Activated CD4-positive, CD25-positive, alpha-beta regulatory T cell treated with anti-CD3 and anti-CD28 coated beads, Interleukin-2, amount 50 U/mL, for 72 hours (primary cell): Measurements from ENCODE around the gene RSRC1.
A peak's percentile ranks its signal among the peaks of the same experiment; 100 is the strongest.
"Not testable (repeated sequence)": the region's sequence is repeated elsewhere in the genome, so short reads cannot be mapped to it uniquely, and the experiment has no call there.

Source experiments
- DNase-seq: peaks from one replicate; pipeline ENCODE4 v3.0.0; 2021

RSRC1 gene, protein sequence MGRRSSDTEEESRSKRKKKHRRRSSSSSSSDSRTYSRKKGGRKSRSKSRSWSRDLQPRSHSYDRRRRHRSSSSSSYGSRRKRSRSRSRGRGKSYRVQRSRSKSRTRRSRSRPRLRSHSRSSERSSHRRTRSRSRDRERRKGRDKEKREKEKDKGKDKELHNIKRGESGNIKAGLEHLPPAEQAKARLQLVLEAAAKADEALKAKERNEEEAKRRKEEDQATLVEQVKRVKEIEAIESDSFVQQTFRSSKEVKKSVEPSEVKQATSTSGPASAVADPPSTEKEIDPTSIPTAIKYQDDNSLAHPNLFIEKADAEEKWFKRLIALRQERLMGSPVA

DNA sequence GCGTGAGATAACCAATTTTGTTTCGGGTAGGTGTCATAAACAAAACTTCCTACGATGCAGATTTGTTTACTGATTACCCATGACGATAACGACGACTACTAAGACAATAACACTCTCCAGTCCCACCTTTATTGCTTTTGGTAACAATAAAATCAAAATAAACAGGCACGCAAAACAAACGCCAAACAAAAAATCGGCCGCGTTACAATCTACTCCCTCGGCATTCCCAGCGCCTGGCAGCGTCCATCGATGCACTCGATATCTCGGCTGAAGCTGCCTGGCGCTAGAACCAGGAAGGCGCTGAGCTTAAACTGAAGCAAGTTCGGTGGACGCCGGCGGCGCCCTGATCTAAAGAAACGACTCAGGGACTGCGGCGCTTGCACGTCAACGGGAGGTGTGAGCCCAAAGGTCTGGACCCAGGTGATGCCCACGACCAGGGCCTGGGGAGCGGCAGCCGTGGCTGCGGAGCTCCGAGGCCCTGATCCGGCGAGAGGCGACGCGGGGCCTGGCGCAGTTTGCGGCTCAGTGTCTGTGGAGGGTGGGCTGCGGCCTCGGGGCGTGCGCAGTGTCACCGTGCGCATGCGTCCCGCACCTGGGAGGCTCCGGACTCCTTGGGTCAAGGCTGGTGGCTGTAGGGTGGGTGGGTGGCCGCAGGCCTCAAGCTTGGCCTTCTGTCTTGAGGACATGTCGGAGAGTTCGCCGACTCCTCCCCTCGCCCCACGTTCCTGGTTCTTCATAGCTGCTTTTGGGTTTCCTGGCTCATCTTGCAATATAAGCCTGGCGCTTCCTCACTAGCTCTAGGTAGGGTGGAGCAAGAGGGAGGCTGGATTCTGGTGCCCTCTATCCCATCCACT, at the start of gene RSRC1:
RSRC1 (plus strand) TSS at position 286 of the 854 bp plus-strand sequence. CDS start 12,016 bp downstream, outside the sequence.
- DNase-seq, result peak; percentile 58

DNA sequence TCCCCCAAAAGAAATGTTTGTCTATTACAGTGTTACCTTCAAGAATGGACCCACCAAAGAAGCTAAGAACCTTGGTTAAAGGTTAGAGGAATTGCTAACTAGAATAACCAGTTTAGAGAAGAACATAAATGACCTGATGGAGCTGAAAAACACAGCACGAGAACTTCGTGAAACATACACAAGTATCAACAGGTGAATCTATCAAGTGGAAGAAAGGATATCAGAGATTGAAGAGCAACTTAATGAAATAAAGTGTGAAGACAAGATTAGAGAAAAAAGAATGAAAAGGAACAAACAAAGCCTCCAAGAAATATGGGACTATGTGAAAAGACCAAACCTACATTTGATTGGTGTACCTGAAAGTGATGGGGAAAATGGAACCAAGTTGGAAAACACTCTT, 44.3 kb upstream of the RSRC1 start:
- not testable (repeated sequence) for DNase-seq

DNA sequence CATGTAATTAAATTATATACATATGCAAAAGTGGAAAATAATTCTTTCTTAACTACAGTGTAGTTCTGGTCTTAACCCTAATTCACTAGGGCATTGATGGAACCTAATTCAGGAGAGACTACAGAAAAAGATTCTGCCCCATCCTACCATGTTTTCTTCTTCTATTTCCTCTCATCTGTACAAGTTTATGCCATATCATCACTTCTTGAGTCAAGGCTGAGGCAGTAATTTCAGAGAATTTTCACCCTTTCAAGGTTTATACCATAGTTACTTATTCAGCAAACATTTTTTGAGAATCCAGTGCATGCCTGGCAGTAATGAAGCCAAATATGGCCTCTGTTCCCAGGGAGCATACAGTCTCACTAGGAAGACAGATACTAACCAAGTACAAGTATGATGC, 37.1 kb upstream of the RSRC1 start:
- no peak for DNase-seq

DNA sequence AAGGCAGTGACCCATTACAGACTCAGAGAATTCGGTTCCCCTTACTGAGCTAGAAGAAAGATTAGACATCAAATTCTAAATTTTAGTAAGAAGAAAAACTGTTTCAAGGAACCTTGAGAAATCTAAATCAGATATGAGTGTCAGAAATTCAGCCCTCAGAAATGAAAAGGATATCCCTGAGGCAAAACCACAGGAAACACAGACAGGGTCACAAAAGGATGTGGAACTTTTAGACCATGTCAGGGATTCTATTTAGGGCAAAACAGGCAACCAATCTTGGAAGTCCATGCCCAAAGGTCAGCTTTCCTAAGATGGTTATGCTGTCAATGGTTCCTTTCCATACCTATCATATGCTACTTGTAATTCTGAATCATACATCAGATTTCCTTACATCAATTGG, 35.3 kb upstream of the RSRC1 start:
- DNase-seq, result no peak

DNA sequence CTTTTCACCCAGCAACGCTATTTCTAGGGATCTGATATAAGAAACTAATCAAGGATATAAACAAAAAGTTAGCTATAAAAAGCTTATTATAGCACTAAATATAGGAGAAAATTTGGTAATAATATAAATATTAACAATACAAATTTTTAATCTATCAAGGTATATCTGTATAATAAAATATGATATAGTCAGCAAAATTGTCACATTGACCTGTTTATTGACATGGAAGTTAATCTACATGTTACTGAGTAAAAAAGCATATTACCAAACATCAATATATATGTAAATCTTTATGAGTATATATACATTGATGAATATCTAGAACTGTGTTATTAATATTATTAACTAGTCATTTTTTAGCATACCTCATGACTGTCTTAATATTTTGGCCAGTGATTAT, 30.3 kb upstream of the RSRC1 start:
- no peak for DNase-seq

DNA sequence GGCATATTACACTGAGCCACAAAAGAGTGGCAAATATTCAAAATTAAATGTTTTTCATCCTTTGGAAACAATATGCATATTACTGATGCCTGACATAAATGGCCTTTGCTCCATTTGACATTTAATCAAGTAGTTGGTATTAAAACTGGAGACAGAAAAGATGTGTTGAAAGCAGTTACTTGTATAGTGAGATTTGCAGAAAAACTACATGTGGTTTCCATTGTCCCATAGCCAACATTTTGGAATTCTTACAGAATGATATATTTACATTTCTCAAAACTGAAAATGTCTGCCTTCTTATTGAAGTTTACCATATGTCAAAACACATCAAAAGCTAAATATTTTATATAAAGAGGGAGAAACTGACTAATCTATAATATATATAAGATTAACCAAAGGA, 25.2 kb upstream of the RSRC1 start:
- DNase-seq, result no peak

DNA sequence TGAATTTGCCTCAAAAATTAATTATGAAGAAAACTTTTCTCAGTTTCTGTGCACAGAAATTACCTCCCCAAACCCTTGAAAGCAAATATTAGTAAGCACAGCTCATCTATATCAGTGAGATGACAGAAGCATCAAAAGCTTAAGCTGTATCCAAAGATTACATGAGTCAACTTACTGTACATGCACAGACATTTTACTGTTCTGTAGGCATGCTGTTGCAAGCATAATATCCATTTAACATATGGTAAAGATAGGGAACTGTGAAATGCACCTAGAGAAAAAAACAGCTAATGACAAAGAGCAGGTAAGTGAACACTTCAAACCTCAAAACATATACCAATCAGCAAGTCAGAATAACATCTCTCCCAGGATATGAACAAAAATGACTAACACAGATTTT, 24.5 kb upstream of the RSRC1 start:
- DNase-seq, result no peak

DNA sequence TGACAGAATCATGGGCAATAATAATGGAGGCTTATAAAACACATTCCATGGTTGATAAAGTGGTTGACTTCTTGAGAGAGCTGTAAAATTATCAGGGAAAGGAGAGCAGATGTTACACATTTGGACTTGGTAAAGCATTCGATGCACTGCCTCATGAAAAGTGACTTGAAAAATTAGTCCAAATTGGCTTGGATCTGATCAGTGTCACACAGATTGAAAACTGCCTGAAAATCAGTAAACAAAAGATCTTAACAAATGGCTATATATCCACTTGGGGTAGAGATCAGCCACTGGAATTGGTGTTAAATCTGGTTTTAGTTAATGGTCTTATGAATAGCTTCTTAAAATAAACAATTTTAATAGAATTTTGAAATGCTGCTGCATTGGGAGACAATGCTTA, 24.0 kb upstream of the RSRC1 start:
- no peak for DNase-seq

DNA sequence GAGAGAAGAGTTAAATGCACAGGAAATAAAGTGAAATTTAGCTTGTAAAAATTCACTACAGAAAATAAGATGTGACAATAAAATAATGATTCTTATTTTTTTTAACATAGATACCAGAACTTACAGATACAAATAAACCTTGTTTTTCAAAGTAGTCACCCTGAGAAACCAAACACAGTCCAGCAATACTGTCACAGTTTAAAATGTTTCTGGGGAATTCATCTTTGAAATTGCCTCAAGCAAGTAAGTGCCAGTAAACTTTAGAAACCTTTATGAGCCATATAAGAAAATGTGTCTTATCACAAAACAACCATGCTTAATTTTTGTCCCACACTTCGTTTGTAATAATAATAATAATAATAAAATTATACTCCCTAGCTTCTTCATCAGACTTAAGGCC, 23.5 kb upstream of the RSRC1 start:
- no peak for DNase-seq

DNA sequence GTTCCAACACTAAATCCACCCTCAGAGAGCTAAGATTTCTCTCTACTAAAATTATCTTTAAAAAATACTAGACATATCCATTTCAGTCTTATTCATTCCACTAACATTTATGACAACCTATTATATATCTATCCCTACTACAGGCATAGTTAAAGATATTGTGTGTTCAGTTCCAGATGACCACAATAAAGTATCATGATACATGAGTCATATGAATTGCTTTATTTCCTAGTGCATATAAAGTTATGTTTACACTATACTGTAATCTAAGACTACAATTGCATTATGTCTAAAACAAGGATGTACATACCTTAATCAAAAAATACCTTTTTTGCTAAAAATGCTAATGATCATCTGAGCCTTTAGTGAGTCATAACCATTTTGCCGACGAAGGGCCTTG, 23.1 kb upstream of the RSRC1 start:
- no peak for DNase-seq

DNA sequence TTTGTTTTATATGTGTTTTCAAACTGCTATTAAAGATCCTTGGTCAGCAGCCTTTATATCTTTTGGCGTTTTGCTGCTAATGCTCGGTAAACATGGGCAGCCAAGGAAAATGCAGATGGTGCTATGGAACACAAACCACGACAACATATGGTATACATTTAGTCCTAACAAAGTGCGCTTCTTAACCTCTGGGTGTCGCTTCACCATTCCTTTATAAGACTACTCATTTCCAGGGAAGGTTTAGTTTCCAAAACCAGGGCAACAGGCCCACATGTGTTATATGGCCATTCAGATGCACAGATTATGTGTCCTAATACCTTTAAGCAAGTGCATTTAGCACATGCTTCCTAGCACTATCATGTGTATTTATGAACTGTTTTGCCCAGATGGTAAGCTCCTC, 18.4 kb upstream of the RSRC1 start:
- DNase-seq, result no peak

DNA sequence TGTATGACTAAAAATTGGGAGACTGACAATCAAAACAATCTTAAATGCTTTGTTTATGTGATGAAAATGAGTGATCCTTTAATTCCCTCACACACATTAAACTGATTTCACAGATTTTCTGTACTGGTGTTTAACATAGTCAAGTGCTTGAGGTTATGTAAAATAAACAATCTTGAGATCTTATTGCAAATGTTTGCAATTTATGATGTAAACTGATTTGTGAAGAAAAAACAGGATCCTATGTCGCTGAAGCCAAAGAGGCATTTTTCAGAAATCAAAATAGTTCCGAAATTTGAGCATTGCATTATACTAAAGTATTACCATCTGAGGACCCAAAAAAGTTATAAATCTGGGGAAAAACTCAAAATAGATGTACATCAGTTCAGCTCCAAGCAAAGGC, 16.4 kb upstream of the RSRC1 start:
- DNase-seq, result no peak

DNA sequence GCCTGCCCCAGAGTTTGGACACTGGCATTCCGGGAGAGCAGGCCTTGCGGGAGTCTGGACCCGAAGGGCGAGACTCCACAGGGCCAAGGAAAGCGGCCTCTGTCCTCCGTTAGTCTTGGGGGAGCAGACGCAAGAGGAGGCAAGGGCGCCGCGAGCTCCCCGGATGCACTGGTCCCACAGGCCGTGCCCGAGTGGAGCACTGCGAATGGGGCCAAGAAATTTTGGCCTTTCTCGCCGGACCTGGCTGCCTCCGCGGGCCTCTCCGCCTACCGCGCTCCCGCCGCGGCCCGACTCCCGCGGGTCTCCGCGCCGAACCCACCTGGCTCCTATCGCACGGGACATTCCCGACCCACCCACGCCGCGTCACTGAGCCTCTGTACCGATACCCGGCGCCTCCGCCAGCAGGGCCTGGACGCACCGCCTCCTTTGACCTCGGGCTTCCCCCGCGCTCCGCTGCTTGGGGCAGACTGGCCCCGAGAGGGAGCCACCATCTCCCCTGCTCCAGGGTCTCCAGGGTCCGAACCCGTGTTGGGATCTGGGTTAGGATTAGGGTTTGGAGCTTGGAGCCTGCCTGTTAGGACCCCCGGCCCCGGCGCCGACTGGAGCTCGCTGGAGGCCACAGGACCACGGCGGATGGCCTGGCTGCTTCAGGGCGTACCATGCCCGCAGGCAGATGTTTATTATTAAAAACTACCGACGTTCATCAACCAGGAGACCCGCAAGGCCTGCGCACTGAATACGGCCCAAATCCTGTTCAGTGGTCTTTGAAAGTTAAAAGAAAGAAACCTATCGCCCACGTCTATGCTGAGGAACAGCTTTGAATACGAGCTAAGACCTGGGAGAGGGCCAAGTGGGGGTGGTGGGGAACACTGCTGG, 15.4 kb upstream of the RSRC1 start:
- DNase-seq, result no peak

DNA sequence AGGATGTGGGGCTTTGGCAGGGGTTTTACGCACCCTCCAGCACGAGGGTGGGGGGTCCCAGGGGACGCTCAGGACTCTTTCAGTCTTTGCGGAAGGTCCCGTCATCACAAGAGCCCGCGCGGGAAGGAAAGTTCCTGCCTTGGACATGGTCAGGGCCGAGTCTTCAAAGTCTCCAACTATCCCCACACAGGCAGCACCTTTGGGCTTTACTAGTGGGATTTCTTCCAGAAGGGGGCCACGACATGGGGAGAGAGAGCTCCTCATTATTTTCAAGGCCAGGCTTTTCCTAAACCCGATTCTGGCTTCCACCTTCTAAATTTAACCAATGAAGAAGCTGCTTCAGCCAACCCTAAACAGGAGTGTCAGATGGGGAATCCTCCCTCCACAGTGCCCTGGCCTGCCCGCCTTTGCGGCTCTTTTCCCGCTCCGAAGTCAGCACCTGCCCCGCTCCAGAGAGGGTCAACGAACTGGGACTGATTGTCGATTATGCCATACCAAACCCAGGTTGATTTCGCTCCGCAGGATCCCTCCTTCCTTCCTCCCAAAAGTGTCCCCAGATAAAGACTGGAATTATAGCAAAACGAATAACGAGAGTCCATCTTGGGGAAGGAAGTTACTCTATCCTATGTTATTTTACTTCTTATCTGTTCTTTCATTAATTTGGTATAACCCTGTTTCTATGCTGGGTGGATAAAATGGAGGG, 14.6 kb upstream of the RSRC1 start:
- no peak for DNase-seq

DNA sequence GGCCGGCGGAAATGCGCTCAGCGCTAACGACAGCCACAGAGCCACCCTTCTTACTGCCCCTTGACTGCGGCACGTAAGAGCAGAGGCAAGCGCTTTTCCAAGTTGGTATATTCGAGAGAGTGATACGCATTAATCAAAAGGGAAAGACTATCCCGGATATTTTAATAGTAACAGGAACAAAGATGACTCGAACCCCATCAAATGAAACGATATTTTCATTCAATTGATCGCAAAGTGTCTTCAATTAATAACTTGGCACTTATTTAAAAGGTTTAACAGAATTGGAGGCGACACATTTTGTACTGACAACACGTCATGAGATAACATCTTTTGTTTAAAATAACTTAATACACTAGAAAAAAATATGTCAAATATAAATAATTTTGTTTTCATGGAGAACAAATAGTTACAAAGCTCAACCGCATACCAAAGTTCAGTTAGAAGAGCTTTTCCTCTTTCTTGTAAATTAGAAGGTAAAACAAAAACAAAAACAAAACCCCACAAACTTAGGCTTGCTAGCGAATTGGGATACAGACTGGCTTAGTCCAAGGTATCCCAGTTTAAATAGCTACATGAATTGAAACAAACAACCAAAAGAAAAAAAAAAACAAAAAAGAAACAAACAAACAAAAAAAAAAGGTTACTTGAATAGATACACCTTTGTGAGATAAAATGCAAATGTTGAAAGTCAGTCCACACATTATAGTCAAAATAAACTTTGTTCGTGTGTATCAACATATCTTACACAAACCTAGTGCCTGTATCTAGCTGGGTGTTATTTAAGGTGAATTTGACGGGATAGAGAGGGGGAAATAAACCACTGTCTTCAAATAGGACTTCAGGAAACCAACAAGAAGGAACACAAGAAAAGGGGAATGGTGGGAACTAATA, 13.8 kb upstream of the RSRC1 start:
- DNase-seq, result no peak

DNA sequence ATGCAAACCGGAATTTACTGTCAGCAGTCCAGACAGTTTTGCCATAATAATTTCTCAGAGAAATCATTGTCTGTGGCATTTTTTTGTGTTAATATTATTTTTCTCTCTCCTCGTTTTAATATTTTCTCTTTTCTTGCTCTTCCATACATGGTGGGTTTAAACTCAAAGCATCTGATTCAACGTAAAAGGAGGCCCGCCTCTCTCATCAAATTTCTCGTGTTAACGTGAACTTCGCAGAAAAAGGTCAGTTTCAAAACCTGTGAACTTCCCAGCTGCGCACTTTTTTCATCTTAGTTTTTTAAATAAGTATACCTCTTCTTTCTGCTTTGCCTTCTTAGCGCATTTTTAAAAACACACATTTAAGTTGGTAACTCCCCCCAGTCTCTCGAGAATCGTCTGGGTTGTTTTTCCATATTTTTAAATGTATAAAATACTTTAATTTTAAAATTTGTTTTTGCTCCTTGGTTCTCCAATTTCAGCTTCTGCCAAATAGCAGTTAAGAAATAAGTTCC, 12.8 kb upstream of the RSRC1 start:
- no peak for DNase-seq

DNA sequence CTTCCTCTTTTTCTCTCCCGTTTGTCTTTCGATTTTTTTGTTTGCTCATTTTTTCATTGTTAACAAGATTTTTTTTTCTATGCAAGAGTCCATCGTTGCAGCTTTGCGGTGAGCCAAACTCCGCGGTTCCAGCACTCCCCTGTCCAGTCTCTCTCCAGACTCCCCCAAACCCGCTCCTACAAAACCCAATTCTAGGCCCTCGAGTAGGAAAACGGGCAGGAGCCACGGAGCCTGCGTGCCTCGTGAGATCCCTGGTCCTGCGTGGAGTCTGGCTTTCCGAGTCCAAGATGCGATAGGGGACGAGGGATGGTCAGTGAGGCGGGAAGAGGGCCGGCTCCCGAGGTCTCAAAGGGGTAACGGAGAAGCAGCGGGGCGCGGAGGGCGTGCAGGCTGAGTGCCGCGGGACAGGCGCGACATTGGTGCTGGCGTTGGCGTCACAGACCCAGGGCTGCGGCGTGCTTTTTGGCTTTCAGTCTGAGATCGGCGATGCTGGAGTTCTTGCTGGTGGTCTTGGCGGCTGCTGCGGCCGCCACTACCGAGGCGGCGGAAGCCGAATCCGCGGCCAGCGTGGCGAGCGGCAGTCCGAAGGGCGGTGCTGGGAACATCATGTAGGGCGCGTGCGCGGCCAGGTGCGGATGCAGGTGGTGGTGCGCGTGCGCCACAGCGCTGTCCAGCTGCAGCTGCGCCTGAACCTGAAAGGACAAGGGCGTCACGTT, 12.1 kb upstream of the RSRC1 start:
- DNase-seq, result peak; percentile 77

DNA sequence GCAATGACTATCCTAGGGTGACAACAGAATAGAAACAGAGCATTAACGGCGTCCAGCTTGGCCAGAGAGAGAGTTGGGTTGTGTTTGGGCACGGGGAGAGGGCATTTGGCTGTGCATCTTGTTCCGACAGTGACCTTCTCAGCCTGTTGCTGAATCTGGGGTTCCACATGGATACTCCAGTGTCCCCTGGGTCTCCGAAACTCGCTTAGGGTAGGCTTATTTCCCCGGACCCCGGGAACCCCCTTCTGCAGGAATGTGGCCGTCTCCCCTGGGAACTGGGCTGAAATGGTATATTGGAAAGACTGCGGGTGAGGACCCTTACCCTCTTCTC, 11.6 kb upstream of the RSRC1 start:
- DNase-seq, result no peak

DNA sequence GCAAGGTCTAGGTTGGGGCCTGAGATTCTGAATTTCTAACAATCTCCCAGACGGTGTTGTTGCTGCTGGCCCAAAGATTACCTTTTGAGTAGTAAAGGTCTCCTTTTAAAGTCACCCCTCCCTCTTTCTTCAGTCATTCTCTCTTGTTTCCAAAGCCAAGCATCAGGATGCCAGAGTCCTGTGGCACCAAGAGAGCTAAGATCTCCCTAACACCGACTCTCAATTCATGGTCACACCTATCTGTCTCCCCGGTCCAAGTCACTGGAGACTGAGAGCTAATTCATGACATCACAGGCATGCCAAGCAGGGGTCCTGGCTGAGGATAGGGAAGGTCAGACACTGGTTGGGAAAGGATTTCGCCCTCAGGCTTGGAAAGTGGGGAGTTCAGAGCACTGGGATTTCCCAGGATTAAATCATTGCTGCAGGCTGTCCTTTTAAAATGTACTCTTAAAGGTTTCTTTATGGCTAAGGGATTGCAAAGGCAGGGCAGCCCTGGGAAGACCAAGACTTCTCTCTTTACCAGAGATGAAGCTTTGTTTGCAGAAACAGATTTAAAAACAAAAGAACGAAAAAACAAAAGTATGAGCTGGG, 11.0 kb upstream of the RSRC1 start:
- DNase-seq, result no peak

DNA sequence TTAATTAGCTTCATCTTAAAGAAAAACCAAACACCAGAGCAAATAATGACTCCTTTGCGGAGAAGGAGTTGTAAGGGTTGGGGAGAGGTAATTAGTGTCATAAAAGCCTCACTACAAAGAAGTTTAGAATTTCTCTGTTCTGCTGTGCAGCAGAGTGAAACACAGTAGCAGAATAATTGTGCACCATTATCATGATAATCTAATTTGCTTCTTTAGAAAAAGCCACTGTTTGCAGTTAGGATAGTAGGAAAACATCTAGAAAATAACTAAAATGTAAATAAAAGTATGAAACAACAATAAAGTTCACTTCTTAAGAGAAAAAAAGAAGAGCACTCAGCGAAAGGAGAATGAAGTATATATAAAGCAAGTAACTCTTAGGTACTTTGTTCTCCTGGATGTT, 9.2 kb upstream of the RSRC1 start:
- no peak for DNase-seq
